ENCODE data around the gene SEMA3A. TPM values are rescaled to one million over a fixed set of nuclear protein-coding genes. Genes with fewer than 3 reads are reported as not detected.

SEMA3A gene
- total RNA-seq, 2 experiments from 2014 or later = 1.2 to 1.7 TPM

DNA sequence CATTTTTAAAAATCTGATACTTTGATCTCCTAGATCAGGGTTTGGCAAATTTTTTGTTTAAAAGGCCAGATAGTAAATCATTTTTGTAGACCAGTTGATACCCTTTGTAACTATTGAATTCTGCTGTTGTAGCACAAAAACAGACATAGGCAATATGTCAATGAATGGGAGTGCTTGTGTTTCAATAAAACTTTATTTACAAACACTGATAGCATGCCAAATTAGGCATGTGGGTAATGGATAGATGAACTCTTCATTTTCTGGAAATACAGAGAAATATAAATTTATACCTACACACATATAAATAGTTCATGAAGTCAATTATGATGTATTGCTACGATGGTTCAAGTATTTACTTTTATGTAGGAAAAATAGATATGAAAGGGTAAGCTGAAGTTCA lies 60.4 kb downstream of the SEMA3A start:
- TF ChIP-seq, protein P1, sequence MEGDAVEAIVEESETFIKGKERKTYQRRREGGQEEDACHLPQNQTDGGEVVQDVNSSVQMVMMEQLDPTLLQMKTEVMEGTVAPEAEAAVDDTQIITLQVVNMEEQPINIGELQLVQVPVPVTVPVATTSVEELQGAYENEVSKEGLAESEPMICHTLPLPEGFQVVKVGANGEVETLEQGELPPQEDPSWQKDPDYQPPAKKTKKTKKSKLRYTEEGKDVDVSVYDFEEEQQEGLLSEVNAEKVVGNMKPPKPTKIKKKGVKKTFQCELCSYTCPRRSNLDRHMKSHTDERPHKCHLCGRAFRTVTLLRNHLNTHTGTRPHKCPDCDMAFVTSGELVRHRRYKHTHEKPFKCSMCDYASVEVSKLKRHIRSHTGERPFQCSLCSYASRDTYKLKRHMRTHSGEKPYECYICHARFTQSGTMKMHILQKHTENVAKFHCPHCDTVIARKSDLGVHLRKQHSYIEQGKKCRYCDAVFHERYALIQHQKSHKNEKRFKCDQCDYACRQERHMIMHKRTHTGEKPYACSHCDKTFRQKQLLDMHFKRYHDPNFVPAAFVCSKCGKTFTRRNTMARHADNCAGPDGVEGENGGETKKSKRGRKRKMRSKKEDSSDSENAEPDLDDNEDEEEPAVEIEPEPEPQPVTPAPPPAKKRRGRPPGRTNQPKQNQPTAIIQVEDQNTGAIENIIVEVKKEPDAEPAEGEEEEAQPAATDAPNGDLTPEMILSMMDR (IDR thresholded peaks at IDR 0.05) = no peak
- Mint-ChIP-seq H3K4me3 (no peak overlapping the region), H3K36me3 (ENCODE audit: low read depth) (no peaks in the 10 kb centered on the region), H3K4me1 (ENCODE audit: low read depth) (no peaks in the 10 kb centered on the region), H3K27ac (no peak overlapping the region), H3K9me3 (peaks cover 2% of the 10 kb centered on the region), H3K27me3 (no peaks in the 10 kb centered on the region)
- ChIA-PET CTCF (no interaction called here), POLR2A (no interaction called here)
- ATAC-seq (no peak), DNase-seq (no peak)
- intact Hi-C loops (cut with micrococcal nuclease) = no loop called here

DNA sequence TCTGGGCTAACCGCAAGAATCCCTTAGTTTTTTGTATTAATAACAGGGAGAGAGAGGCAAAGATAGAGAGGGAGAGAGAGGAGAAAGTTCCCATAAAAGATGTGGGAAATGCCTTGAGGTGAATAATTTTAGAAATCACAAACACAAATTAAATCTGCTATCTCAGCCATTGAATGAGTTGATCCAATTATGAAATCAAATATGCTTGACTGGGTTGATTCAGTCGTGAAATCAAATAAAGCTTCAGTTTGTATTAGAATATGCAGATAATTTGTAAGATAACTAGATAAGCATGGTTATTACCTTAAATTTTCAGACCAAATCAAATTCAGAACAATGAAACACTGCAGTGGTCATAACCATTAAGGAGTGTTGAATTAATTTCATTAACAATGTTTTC lies 68.9 kb downstream of the SEMA3A start:
- TF ChIP-seq, protein P1 (IDR thresholded peaks at IDR 0.05) = no peak
- no peaks in the 10 kb centered on the region for H3K36me3 Mint-ChIP-seq (ENCODE audit: low read depth)
- intact Hi-C loops (cut with micrococcal nuclease) = no loop called here
- H3K27ac Mint-ChIP-seq = no peak overlapping the region
- no peaks in the 10 kb centered on the region for H3K27me3 Mint-ChIP-seq
- ATAC-seq = no peak
- CTCF ChIA-PET = no interaction called here
- H3K4me1 Mint-ChIP-seq (ENCODE audit: low read depth) = no peaks in the 10 kb centered on the region
- no peak overlapping the region for H3K4me3 Mint-ChIP-seq
- no peaks in the 10 kb centered on the region for H3K9me3 Mint-ChIP-seq
- no peak for DNase-seq
- POLR2A ChIA-PET = no interaction called here

DNA sequence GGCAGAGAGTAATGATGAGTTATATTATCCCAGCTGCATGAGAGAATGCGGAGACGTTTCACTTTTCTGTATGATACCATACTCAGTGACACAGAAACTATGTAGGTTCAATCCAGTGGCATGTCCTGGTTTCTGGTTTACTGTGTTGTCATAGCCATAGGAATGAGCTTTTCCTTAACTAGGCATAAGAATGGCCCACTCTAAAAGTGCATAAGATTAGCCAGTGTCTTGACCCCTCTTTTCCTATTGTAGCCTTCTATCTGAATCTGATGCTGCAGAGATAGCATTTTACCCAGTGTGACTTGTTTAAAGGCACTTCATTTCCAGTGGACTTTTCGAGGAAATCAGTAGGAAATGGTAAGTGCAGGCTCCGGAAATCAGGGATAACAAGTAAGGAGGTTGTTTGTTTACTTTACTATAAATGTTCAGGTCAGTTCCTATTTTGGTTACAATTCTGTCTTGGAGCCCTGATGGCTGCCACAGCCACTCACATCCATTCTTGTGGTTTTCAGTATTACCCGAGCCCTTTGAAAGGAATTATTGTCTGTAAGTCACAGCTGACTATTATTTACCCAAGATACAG lies 70.5 kb downstream of the SEMA3A start:
- Mint-ChIP-seq H3K4me3 (no peak overlapping the region), H3K27me3 (no peaks in the 10 kb centered on the region), H3K4me1 (ENCODE audit: low read depth) (no peaks in the 10 kb centered on the region), H3K36me3 (ENCODE audit: low read depth) (no peaks in the 10 kb centered on the region), H3K9me3 (no peaks in the 10 kb centered on the region), H3K27ac (no peak overlapping the region)
- DNase-seq (no peak), ATAC-seq (no peak)
- intact Hi-C loops (cut with micrococcal nuclease) = no loop called here
- TF ChIP-seq, protein P1 (IDR thresholded peaks at IDR 0.05) = no peak
- CTCF ChIA-PET = no interaction called here
- POLR2A ChIA-PET = no interaction called here

DNA sequence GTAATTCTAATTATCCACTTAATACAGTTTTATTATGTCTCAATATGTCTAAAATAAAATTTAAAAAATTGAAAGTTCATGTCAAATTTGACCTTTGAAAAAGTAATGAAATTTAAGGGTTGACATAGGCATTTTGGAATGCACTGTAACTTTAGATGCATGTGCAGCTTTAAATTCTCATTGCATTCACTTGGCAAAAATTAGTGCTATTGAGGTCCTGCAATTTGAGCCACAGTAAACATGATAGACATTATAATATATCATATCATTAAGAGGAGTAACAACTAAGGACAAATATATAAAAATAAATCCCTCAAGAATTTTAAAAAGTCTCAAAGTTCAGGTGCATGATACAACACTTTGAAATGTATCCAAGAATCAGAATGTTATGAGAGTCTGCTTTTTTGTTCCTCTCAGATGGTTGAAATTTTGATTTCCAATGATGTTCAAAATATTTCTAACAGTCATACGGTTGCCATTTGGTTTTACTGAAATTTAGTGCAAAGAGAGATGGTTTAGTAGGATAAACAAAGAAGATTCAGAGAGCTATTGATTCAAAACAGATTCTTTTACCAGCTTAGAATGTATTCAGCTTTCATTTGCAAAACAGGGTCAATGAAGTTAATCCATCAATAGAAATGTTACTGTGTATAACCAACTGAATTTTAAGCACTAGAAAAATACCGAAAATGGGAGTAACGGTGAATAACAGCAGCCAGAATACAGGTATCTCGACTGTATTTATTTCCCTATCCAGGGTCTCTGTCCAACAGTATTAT lies 71.8 kb downstream of the SEMA3A start:
- POLR2A ChIA-PET = no interaction called here
- no peaks in the 10 kb centered on the region for H3K27me3 Mint-ChIP-seq
- no peaks in the 10 kb centered on the region for H3K36me3 Mint-ChIP-seq (ENCODE audit: low read depth)
- intact Hi-C loops (cut with micrococcal nuclease) = no loop called here
- H3K4me1 Mint-ChIP-seq (ENCODE audit: low read depth) = no peaks in the 10 kb centered on the region
- ATAC-seq (no peak), DNase-seq (no peak)
- H3K9me3 Mint-ChIP-seq = no peaks in the 10 kb centered on the region
- H3K27ac Mint-ChIP-seq = no peak overlapping the region
- H3K4me3 Mint-ChIP-seq = no peak overlapping the region
- TF ChIP-seq, protein P1 (IDR thresholded peaks at IDR 0.05) = no peak
- CTCF ChIA-PET = no interaction called here

DNA sequence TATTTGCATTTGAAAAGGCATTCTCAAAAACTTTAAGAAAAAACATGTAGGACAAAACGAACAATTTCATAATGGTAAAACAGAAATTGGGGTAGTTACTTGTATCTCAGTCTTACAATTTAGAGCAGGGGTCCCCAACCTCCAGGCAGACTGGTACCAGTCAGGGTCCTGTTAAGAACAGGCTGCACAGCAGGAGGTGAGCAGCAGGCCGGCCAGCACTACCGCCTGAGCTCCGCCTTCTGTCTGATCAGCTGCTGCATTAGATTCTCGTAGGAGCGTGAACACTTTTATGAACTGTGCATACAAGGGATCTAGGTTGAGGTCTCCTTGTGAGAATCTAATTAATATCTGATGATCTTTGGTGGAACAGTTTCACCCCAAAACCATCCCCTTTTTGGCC lies 77.3 kb downstream of the SEMA3A start:
- POLR2A ChIA-PET = no interaction called here
- no peak overlapping the region for H3K27ac Mint-ChIP-seq
- TF ChIP-seq, protein P1 (IDR thresholded peaks at IDR 0.05) = no peak
- H3K27me3 Mint-ChIP-seq = no peaks in the 10 kb centered on the region
- no peak overlapping the region for H3K4me3 Mint-ChIP-seq
- no peaks in the 10 kb centered on the region for H3K4me1 Mint-ChIP-seq (ENCODE audit: low read depth)
- no peaks in the 10 kb centered on the region for H3K36me3 Mint-ChIP-seq (ENCODE audit: low read depth)
- no peaks in the 10 kb centered on the region for H3K9me3 Mint-ChIP-seq
- no peak for ATAC-seq
- intact Hi-C loops (cut with micrococcal nuclease) = no loop called here
- DNase-seq = no peak
- CTCF ChIA-PET = no interaction called here
